Left colon (tissue), 2 donors: ENCODE measurements around the gene TP53I11. TPM values are rescaled to one million over a fixed set of nuclear protein-coding genes. Genes with fewer than 3 reads are reported as not detected.

ENCODE experiments used
- ATAC-seq: fragments of 200-7000 bp; cut with Tn5 transposase; one replicate; pipeline ENCODE4 v1.9.1; 2020; ENCODE audit warnings: mild to moderate bottlenecking, moderate library complexity
- DNase-seq, 2 donors: peaks; one replicate each; pipeline ENCODE4 v3.0.0-alpha.2; 2020
- intact Hi-C, 2 donors: fragments of 100-400 bp; cut with DNase I in 1 of 2; cut with micrococcal nuclease in 1 of 2; formaldehyde crosslinking; loops; one replicate each; pipeline versions ENCODE4 v1.11.2 to v1.14.0; 2022; cut with DNase I, micrococcal nuclease
- total RNA-seq, 2 donors: library from RNA; stranded (reverse); fragmentation: NEBNext Ultra II Directional; extraction: Animal tissue kit (Norgen Biotek cat#: 25700); gene quantifications; one replicate each; pipeline ENCODE4 v1.2.1, GENCODE V29; 2021
- donor health status: DM: no; HTN: no; CAD: no.
- donor health status: DM: yes; HTN: yes; CAD: no.

TP53I11 gene
- total RNA-seq, 2 donors from 2014 or later = 69.8 to 91.7 TPM

DNA sequence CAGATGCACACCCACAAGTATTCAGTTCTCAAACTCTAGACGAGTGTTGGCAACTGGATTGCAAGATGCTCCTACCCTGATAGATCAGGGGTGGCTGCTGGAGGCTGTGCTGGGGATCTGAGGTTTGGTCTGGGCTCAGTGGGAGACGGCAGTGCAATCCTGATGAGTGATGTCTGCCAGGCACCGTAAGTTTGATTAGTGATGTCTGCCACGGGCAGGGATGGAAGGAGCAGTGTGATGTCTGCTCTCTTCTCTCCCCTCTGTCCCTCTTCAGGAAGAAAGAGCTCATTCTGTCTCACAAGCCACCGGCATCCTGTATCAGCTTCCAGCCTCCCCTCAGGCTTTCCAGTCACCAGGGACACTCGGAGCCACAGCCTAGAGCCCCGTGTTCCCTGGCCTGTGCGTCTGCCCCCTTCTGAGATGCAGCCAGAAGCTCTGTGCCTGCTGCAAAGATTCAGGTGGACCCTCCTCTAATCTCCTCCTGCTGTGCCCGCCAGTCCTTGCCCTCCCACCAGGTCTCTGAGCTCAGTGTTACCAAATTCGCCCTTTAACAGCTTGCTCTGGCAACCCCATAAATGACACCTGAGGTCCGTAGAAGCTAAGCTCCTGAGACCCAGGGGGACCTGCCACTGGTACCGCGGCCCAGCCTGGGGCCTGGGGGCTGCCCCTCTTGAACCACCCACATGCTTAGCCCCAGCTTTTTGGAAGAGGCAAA, 19.9 kb downstream of the TP53I11 start:
- intact Hi-C loops = loop anchor here in 1 of 2 donors (10.0 kb wide), 1 partner anchor 394 kb away; no protein-coding TSS in a partner anchor
- DNase-seq = no peak
- peak; percentile 2 for ATAC-seq

DNA sequence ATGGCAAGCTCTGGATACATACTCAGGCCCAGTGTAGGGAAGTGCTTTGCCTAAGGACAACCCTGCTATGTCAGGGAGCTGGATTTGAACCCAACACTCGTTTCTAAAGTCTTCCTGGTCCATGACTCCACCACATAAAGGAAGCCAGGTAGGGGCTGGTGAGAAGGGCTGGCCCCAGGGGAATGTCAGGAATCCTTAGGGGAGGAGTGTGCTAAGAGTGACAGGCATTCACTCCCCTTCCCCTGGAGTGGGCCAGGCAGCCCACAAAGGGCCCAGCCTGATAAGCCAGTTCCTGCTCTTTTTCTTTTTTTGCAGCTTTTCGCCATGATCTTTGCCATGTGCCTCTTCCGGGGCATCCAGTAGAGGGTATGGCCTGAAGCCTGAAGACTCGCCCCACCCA, 21.9 kb downstream of the TP53I11 start:
- no peak for DNase-seq
- no peak for ATAC-seq
- intact Hi-C loops = no loop called here

- intact Hi-C loops = no loop called here
- no peak for DNase-seq
- ATAC-seq = no peak
Measured at GRCh38 chr11:44928144-44928543, 22.5 kb downstream of the TP53I11 start.

DNA sequence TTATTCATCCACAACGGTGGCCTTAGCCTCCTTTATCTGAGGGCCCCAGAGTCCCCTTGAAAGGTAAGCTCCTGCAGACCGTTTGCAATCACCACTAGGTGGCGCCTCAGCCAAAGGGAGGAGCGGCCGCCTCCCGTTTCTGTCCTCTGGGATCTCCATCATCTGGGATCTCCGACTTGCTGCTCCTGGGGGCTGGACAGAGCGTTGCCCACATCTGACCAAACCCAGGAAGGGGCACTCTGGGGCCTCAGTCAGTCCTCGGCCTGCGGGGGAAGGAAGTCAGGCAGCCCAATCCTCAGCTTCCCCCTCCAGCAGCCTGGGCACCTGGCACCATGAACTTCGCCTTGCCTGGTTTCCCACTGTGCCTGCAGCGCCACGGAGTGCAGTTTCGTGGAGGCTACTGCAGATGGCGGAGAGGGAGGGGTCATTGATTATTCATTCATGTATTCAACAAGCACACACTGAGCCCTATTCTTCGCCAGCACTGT, 23.5 kb downstream of the TP53I11 start:
- DNase-seq = peak; percentile 53 to 76
- intact Hi-C loops = no loop called here
- ATAC-seq = peak; percentile 65

GRCh38 chr11:44926036-44926435, 24.6 kb downstream of the TP53I11 start:
- intact Hi-C loops = no loop called here
- no peak for ATAC-seq
- no peak for DNase-seq

DNA sequence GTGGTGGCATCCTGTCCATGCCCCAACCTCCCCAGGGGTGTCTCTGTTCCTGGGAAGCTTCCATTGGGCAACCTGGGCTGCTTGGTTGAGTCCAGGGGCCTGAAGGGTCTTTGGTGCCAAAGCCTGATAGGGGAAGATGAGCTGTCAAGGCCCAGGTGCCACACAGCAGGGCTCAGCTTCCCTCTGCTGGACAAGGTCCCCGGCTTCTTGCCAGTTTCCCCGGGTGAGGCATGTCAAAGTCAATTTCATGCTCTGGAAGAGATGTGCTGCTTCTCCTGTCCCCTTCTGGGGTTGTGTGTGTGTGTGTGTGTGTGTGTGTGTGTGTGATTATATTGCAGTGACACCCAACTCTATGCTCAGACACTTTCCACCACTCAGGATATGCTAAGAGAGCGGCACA, 26.9 kb downstream of the TP53I11 start:
- ATAC-seq (no peak), DNase-seq (no peak)
- intact Hi-C loops = no loop called here

DNA sequence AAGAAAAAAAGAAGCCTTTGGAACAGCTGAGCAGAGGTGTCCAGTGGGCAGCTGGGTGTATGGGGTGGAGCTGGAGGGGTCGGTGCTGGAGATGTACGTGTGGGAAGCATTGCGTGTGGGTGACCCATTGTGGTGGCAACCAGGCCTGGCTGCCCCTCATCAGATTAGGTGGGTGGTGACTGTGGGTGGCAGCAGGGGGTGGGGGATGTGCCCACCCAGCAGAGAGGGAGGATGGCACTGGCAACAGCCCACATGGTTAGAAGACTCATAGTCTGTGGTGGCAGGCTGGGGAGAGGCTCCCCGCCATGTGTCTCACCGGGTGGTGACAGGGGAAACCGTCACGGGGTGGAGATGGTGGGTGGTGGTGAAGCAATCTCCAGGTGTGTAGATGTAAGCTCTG, 27.6 kb downstream of the TP53I11 start:
- intact Hi-C loops = no loop called here
- DNase-seq = no peak
- no peak for ATAC-seq

DNA sequence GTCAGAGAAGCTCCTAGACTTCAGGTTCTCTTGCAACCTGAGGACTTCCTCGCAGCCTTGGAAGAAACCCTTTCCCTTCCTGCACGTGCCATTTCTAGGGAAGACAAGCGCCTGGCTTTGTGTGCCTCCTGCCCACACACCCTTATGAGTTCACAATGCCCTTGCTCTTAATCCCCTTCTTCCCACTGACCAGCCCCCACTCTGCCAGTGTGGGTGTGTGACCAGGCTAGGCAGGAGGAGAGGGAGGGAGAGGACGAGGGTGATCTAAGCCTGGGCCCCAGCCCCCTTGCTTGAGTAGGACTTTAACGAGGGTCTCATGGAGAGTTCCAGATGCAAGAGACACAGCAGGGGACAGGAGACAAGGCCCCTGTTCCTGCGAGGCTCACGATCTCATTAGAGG, 30.2 kb downstream of the TP53I11 start:
- DNase-seq (no peak), ATAC-seq (no peak)
- intact Hi-C loops = no loop called here

- intact Hi-C loops = loop anchor here in 1 of 2 donors (10.0 kb wide), 1 partner anchor 293 kb away; no protein-coding TSS in a partner anchor
Measured at GRCh38 chr11:44917741-44918140, 32.9 kb downstream of the TP53I11 start.

GRCh38 chr11:44916801-44917385, 33.8 kb downstream of the TP53I11 start:
- intact Hi-C loops = loop anchor here in 1 of 2 donors (10.0 kb wide), 1 partner anchor 292 kb away; no protein-coding TSS in a partner anchor
- no peak for ATAC-seq

More at GRCh38 chr11:44917741-44918140, 32.9 kb downstream of the TP53I11 start:
- ATAC-seq (no peak), DNase-seq (no peak)

GRCh38 chr11:44916331-44916730, 34.4 kb downstream of the TP53I11 start:
- no peak for ATAC-seq
- intact Hi-C loops = loop anchor here in 1 of 2 donors (10.0 kb wide), 1 partner anchor 292 kb away; no protein-coding TSS in a partner anchor
- no peak for DNase-seq

More at GRCh38 chr11:44916801-44917385, 33.8 kb downstream of the TP53I11 start:
- no peak for DNase-seq

DNA sequence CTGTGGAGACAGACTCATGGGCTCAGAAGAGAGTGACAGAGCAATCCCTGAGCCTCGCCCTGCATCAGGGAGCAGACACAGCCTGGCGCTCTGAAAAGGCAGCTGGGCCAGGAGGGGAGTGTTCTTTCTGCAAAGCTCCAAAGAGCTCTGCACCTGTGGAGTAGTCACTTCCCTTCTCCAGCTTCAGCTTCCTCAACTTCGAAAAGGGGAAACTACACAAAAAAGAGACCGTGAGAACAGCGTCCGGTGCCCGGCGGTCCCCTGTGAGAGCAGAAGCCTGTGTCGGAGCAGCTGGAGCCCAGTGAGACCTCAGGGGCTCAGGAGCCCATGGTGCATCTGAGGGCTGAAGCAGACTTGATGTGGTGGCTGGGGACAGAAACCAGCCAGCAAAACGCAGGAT, 35.1 kb downstream of the TP53I11 start:
- ATAC-seq (no peak), DNase-seq (no peak)
- intact Hi-C loops = loop anchor here in 1 of 2 donors (10.0 kb wide), 1 partner anchor 291 kb away; no protein-coding TSS in a partner anchor

DNA sequence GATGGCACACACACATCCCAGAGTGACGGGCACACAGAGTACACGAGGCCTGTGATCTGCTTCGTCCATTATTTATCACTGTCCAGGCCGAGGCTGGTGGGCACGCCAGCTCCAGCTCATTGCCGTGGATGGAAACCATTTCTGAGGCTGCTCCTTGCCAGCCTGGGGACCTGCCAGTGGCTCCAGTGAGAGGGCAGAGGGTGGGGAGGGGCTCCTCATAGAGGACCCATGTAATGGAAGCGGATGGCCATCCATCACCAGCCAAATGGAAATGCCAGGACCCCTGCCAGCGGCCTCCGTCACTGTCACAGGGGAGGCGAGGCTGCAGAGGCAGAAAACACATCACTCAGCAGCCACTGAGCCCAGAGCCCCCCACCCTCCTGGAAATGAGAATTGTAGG, 35.7 kb downstream of the TP53I11 start:
- intact Hi-C loops = loop anchor here in 1 of 2 donors (10.0 kb wide), 1 partner anchor 290 kb away; no protein-coding TSS in a partner anchor
- DNase-seq (no peak), ATAC-seq (no peak)

- intact Hi-C loops = loop anchor here (5.0 to 10.0 kb wide), 3 partner anchors 289 to 352 kb away; no protein-coding TSS in a partner anchor
- DNase-seq (no peak), ATAC-seq (peak; percentile 53)
Measured at GRCh38 chr11:44914105-44914504, 36.6 kb downstream of the TP53I11 start.

- ATAC-seq (no peak), DNase-seq (no peak)
- intact Hi-C loops = loop anchor here (5.0 to 10.0 kb wide), 3 partner anchors 289 to 351 kb away; no protein-coding TSS in a partner anchor
Measured at GRCh38 chr11:44913502-44913901, 37.2 kb downstream of the TP53I11 start.

GRCh38 chr11:44912270-44912987, 38.3 kb downstream of the TP53I11 start:
- ATAC-seq = no peak

DNA sequence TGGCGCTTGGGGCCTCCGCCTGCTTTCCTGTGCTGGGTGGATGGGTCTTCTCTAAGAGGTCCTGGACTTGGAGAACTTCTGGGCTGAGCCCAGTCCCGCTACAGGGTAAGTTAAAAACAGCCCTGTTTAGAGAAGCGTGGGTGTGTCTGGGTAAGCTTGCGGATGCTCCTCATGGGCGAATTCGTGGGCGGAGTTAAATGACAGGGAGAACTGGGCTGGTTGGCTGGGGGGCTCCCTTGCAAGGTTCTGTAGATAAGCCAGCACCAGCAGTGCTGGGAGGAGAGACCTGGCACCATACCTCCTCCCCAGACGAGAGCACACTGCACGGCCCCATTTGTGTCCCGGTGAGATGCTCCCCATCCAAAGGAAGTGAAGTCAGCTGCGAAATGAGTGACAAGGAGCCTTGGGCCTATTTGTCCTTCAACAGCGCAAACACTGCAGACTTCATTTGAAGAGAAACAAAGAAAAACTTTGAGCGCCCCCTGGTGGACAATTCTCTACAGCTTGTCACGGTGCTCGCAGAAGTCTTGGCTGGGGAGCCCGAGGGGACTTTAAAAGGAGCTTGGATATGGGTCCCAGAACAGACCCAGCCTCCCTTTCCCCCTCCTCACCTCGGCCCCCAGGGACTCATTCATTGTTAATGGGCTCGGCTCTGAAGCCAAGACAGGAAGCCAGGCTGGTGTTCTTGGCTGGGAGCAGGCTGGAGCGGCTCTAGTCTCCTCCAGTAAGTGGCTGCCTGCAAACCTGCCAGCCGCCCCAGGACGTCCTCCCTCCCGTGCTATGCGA, 39.5 kb downstream of the TP53I11 start:
- intact Hi-C loops = loop anchor here (5.0 to 10.0 kb wide), 3 partner anchors 286 to 349 kb away; no protein-coding TSS in a partner anchor
- DNase-seq = peak; percentile 72 to 93
- peak; percentile 79 for ATAC-seq

More at GRCh38 chr11:44912270-44912987, 38.3 kb downstream of the TP53I11 start:
- intact Hi-C loops = loop anchor here (5.0 to 10.0 kb wide), 3 partner anchors 288 to 350 kb away; no protein-coding TSS in a partner anchor
- DNase-seq = no peak

DNA sequence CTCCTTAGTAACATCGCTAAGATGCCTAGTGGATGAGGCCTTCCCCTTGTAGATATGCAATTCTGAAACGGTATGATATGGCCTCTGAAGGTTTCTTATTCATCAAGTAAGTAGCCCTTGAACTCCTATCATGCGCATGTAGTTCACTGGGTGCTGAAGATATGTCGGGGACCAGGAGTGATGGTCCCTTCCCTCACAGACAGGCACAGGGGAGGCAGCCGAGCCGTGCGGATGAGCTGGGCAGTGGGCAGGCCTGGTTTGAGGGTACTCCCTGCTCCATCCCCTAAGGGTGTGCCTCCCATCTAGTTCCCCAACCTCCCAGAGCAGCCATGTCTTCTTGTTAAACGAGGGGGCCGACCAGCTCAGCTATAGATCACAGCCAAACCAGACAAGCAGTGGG, 40.1 kb downstream of the TP53I11 start:
- DNase-seq (no peak), ATAC-seq (no peak)
- intact Hi-C loops = loop anchor here (5.0 to 10.0 kb wide), 3 partner anchors 286 to 348 kb away; no protein-coding TSS in a partner anchor
